NCI-H748 treated with DMSO at 0.1 percent for 48 hours (cell line): Measurements from ENCODE around the gene CPSF4L.
"Not testable (repeated sequence)": the region's sequence is repeated elsewhere in the genome, so short reads cannot be mapped to it uniquely, and the experiment has no call there.

ENCODE experiments used
- DNase-seq: peaks from one replicate; lab custom pipeline; 2025; lab: John Stamatoyannopoulos, UW

CPSF4L gene

GRCh38 chr17:73261617-73261951, at the start of gene CPSF4L:
Gene CPSF4L, minus strand, starts transcription at chr17:73261880. Its CDS starts 62 bp downstream, at chr17:73261818.
- DNase-seq, result no peak

GRCh38 chr17:73311428-73311780, 49.7 kb upstream of the CPSF4L start:
- DNase-seq, result no peak

- DNase-seq, result no peak
These were observed 48.3 kb upstream of the CPSF4L start for GRCh38 chr17:73309727-73310596.

GRCh38 chr17:73308959-73309358, 47.3 kb upstream of the CPSF4L start:
- not testable (repeated sequence) for DNase-seq

- no peak for DNase-seq
These were observed 46.5 kb upstream of the CPSF4L start for GRCh38 chr17:73308017-73308823.

GRCh38 chr17:73307130-73307529, 45.5 kb upstream of the CPSF4L start:
- DNase-seq, result no peak

GRCh38 chr17:73305845-73306836, 44.5 kb upstream of the CPSF4L start:
- no peak for DNase-seq

GRCh38 chr17:73304971-73305812, 43.5 kb upstream of the CPSF4L start:
- DNase-seq, result no peak

GRCh38 chr17:73304438-73304837, 42.8 kb upstream of the CPSF4L start:
- no peak for DNase-seq

- no peak for DNase-seq
These were observed 40.5 kb upstream of the CPSF4L start for GRCh38 chr17:73302189-73302588.

- no peak for DNase-seq
These were observed 39.7 kb upstream of the CPSF4L start for GRCh38 chr17:73301369-73301768.

- DNase-seq, result no peak
These were observed 38.7 kb upstream of the CPSF4L start for GRCh38 chr17:73300392-73300791.

GRCh38 chr17:73297934-73298861, 36.5 kb upstream of the CPSF4L start:
- DNase-seq, result no peak

- DNase-seq, result no peak
These were observed 31.8 kb upstream of the CPSF4L start for GRCh38 chr17:73293480-73293911.

- no peak for DNase-seq
These were observed 31.4 kb upstream of the CPSF4L start for GRCh38 chr17:73293031-73293430.

GRCh38 chr17:73292031-73292531, 30.4 kb upstream of the CPSF4L start:
- DNase-seq, result no peak

GRCh38 chr17:73291260-73291801, 29.7 kb upstream of the CPSF4L start:
- DNase-seq, result no peak

- DNase-seq, result no peak
These were observed 28.9 kb upstream of the CPSF4L start for GRCh38 chr17:73290399-73291259.
